ENCODE measurements around the gene TENM4. TPM values are rescaled to one million over a fixed set of nuclear protein-coding genes. Genes with fewer than 3 reads are reported as not detected.
A peak's percentile ranks its signal among the peaks of the same experiment; 100 is the strongest.

The TENM4 gene
- total RNA-seq, 4 donors from 2014 or later = 0.02 to 0.82 (median 0.23) TPM

- in situ Hi-C loops (cut with MboI; ENCODE audit: low sequenced_read_pairs in 4 of 4) = no loop called here
- peak in 1 of 2 donors; percentile 14 for DNase-seq
Observed at GRCh38 chr11:78905756-78906155, 535.1 kb downstream of the TENM4 start.

GRCh38 chr11:78902771-78903507 lies 537.9 kb downstream of the TENM4 start:
- intact Hi-C loops (cut with DNase I; ENCODE audit: low total_unique reads) (no loop called here), in situ Hi-C loops (cut with MboI; ENCODE audit: low sequenced_read_pairs in 4 of 4) (no loop called here)
- no peak for ATAC-seq
- Histone ChIP-seq H3K27me3 (no peaks in the 10 kb centered on the region), H3K9me3 (no peaks in the 10 kb centered on the region), H3K27ac (no peak overlapping the region), H3K36me3 (no peaks in the 10 kb centered on the region), H3K4me3 (no peak overlapping the region), H3K4me1 (peaks cover 3% of the 10 kb centered on the region in 2 donors)
- TF ChIP-seq CTCF (IDR thresholded peaks at IDR 0.05 in 4 of 5, conservative IDR thresholded peaks at IDR 0.05 in 1 of 5) (no peak), POLR2A (IDR thresholded peaks at IDR 0.05) (no peak)
- no peak for DNase-seq

More at GRCh38 chr11:78905756-78906155, 535.1 kb downstream of the TENM4 start:
- ATAC-seq = peak in 1 of 2 donors; percentile 33
- intact Hi-C loops (cut with DNase I; ENCODE audit: low total_unique reads) = no loop called here
- H3K27me3 ChIP-seq = no peaks in the 10 kb centered on the region
- H3K9me3 ChIP-seq = no peaks in the 10 kb centered on the region
- no peak overlapping the region for H3K27ac ChIP-seq
- peaks cover 3% of the 10 kb centered on the region in 2 donors for H3K4me1 ChIP-seq
- no peak overlapping the region for H3K4me3 ChIP-seq
- TF ChIP-seq POLR2A (IDR thresholded peaks at IDR 0.05) (no peak), CTCF (IDR thresholded peaks at IDR 0.05 in 4 of 5, conservative IDR thresholded peaks at IDR 0.05 in 1 of 5) (no peak)
- H3K36me3 ChIP-seq = no peaks in the 10 kb centered on the region

GRCh38 chr11:78901831-78902230 lies 539.0 kb downstream of the TENM4 start:
- in situ Hi-C loops (cut with MboI; ENCODE audit: low sequenced_read_pairs in 4 of 4) (no loop called here), intact Hi-C loops (cut with DNase I; ENCODE audit: low total_unique reads) (no loop called here)
- TF ChIP-seq POLR2A (IDR thresholded peaks at IDR 0.05) (no peak), CTCF (IDR thresholded peaks at IDR 0.05 in 4 of 5, conservative IDR thresholded peaks at IDR 0.05 in 1 of 5) (no peak)
- Histone ChIP-seq H3K27ac (no peak overlapping the region), H3K9me3 (no peaks in the 10 kb centered on the region), H3K4me3 (no peak overlapping the region), H3K27me3 (no peaks in the 10 kb centered on the region), H3K36me3 (no peaks in the 10 kb centered on the region), H3K4me1 (peaks cover 3% of the 10 kb centered on the region in 2 donors)
- ATAC-seq = no peak
- no peak for DNase-seq

- H3K36me3 ChIP-seq = no peaks in the 10 kb centered on the region
- in situ Hi-C loops (cut with MboI; ENCODE audit: low sequenced_read_pairs in 4 of 4) (no loop called here), intact Hi-C loops (cut with DNase I; ENCODE audit: low total_unique reads) (no loop called here)
- no peaks in the 10 kb centered on the region for H3K27me3 ChIP-seq
- no peaks in the 10 kb centered on the region for H3K4me1 ChIP-seq
- no peak overlapping the region for H3K27ac ChIP-seq
- no peak for TF ChIP-seq CTCF (IDR thresholded peaks at IDR 0.05 in 4 of 5, conservative IDR thresholded peaks at IDR 0.05 in 1 of 5)
- no peak for TF ChIP-seq POLR2A (IDR thresholded peaks at IDR 0.05)
- H3K4me3 ChIP-seq = no peak overlapping the region
- ATAC-seq = no peak
- H3K9me3 ChIP-seq = no peaks in the 10 kb centered on the region
- no peak for DNase-seq
Observed at GRCh38 chr11:78898266-78898775, 542.5 kb downstream of the TENM4 start.

Measured in gastrocnemius medialis (tissue), 4 donors.